ENCODE measurements around the gene VSX2. TPM values are rescaled to one million over a fixed set of nuclear protein-coding genes. Genes with fewer than 3 reads are reported as not detected.

Gene VSX2
- not detected for total RNA-seq
- polyA plus RNA-seq: not detected
- not detected for total RNA-seq

GRCh38 chr14:74238974-74239847 lies at the start of gene VSX2:
TSS of gene VSX2 (plus strand) at chr14:74239449. CDS start at chr14:74239562, 113 bp downstream.
- H3K36me3 ChIP-seq (ENCODE audit: control insufficient read depth in 2 of 3, insufficient read depth in 3 of 3, low read length in 3 of 3): no peaks in the 10 kb centered on the region
- DNase-seq (no peak), ATAC-seq (no peak)
- Mint-ChIP-seq H3K4me1 (peaks cover 12 to 27% (median 21%) of the 10 kb centered on the region in 7 donors), H3K27ac (no peak within 1 kb of the TSS), H3K36me3 (no peaks in the 10 kb centered on the region), H3K9me3 (peaks cover 0 to 4% (median 0%) of the 10 kb centered on the region in 11 donors), H3K27me3 (peaks cover 56 to 81% (median 74%) of the 10 kb centered on the region in 5 donors), H3K4me3 (peak within 1 kb of the TSS in 9 of 10 donors; percentile 23 to 81 (median 65))
- peaks cover 3 to 18% of the 10 kb centered on the region in 2 donors for H3K4me1 ChIP-seq (ENCODE audit: control insufficient read depth in 2 of 2, insufficient read depth in 2 of 2, low read length in 2 of 2)
- H3K27me3 ChIP-seq (ENCODE audit: control insufficient read depth in 2 of 2, insufficient read depth in 2 of 2, low read length in 2 of 2): peaks cover 11 to 28% of the 10 kb centered on the region in 2 donors
- no peak within 1 kb of the TSS for H3K4me3 ChIP-seq (ENCODE audit: low read length)
- ChIA-PET CTCF (interaction anchor here (1.3 to 1.5 kb wide), 2 partner anchors 13 to 14 kb away, joined by 3 read pairs; no protein-coding TSS in a partner anchor), POLR2A (no interaction called here)
- H3K9me3 ChIP-seq (ENCODE audit: control insufficient read depth in 2 of 3, low read length in 3 of 3): no peaks in the 10 kb centered on the region
- H3K27ac ChIP-seq (ENCODE audit: low read depth, low read length): no peak within 1 kb of the TSS
- intact Hi-C loops (cut with micrococcal nuclease): no loop called here

- H3K4me1 ChIP-seq (ENCODE audit: control insufficient read depth in 2 of 2, insufficient read depth in 2 of 2, low read length in 2 of 2): no peaks in the 10 kb centered on the region
- CTCF ChIA-PET: no interaction called here
- intact Hi-C loops (cut with micrococcal nuclease): no loop called here
- H3K36me3 Mint-ChIP-seq: peaks cover 0 to 22% (median 7%) of the 10 kb centered on the region in 5 donors
- H3K27me3 Mint-ChIP-seq: no peaks in the 10 kb centered on the region
- no peak overlapping the region for H3K4me3 ChIP-seq (ENCODE audit: low read length)
- H3K4me3 Mint-ChIP-seq: no peak overlapping the region
- POLR2A ChIA-PET: no interaction called here
- no peaks in the 10 kb centered on the region for H3K36me3 ChIP-seq (ENCODE audit: control insufficient read depth in 2 of 3, insufficient read depth in 3 of 3, low read length in 3 of 3)
- H3K9me3 Mint-ChIP-seq: peaks cover 0 to 3% (median 0%) of the 10 kb centered on the region in 11 donors
- no peaks in the 10 kb centered on the region for H3K27me3 ChIP-seq (ENCODE audit: control insufficient read depth in 2 of 2, insufficient read depth in 2 of 2, low read length in 2 of 2)
- no peaks in the 10 kb centered on the region for H3K9me3 ChIP-seq (ENCODE audit: control insufficient read depth in 2 of 3, low read length in 3 of 3)
- H3K27ac Mint-ChIP-seq: no peak overlapping the region
- peaks cover 0 to 4% (median 0%) of the 10 kb centered on the region in 7 donors for H3K4me1 Mint-ChIP-seq
- no peak overlapping the region for H3K27ac ChIP-seq (ENCODE audit: low read depth, low read length)
- no peak for DNase-seq
- ATAC-seq: no peak
Observed at GRCh38 chr14:74190927-74191575, 48.2 kb upstream of the VSX2 start.

GRCh38 chr14:74194506-74195274 lies 44.6 kb upstream of the VSX2 start:
- peaks cover 0 to 3% (median 0%) of the 10 kb centered on the region in 11 donors for H3K9me3 Mint-ChIP-seq
- no peak for DNase-seq
- no peaks in the 10 kb centered on the region for H3K9me3 ChIP-seq (ENCODE audit: control insufficient read depth in 2 of 3, low read length in 3 of 3)
- H3K4me3 ChIP-seq (ENCODE audit: low read length): no peak overlapping the region
- intact Hi-C loops (cut with micrococcal nuclease): no loop called here
- H3K36me3 ChIP-seq (ENCODE audit: control insufficient read depth in 2 of 3, insufficient read depth in 3 of 3, low read length in 3 of 3): peaks cover 0 to 16% (median 10%) of the 10 kb centered on the region in 3 experiments
- no peak overlapping the region for H3K27ac ChIP-seq (ENCODE audit: low read depth, low read length)
- H3K36me3 Mint-ChIP-seq: peaks cover 0 to 43% (median 8%) of the 10 kb centered on the region in 5 donors
- no peak overlapping the region for H3K4me3 Mint-ChIP-seq
- H3K4me1 ChIP-seq (ENCODE audit: control insufficient read depth in 2 of 2, insufficient read depth in 2 of 2, low read length in 2 of 2): no peaks in the 10 kb centered on the region
- ChIA-PET POLR2A (no interaction called here), CTCF (no interaction called here)
- peaks cover 0 to 3% (median 0%) of the 10 kb centered on the region in 7 donors for H3K4me1 Mint-ChIP-seq
- H3K27me3 ChIP-seq (ENCODE audit: control insufficient read depth in 2 of 2, insufficient read depth in 2 of 2, low read length in 2 of 2): no peaks in the 10 kb centered on the region
- no peaks in the 10 kb centered on the region for H3K27me3 Mint-ChIP-seq
- ATAC-seq: no peak
- H3K27ac Mint-ChIP-seq: no peak overlapping the region

- H3K36me3 Mint-ChIP-seq: peaks cover 0 to 44% (median 11%) of the 10 kb centered on the region in 5 donors
- DNase-seq: no peak
- H3K36me3 ChIP-seq (ENCODE audit: control insufficient read depth in 2 of 3, insufficient read depth in 3 of 3, low read length in 3 of 3): peaks cover 0 to 20% (median 10%) of the 10 kb centered on the region in 3 experiments
- no peak for ATAC-seq
- H3K27me3 ChIP-seq (ENCODE audit: control insufficient read depth in 2 of 2, insufficient read depth in 2 of 2, low read length in 2 of 2): no peaks in the 10 kb centered on the region
- no peak overlapping the region for H3K27ac ChIP-seq (ENCODE audit: low read depth, low read length)
- CTCF ChIA-PET: no interaction called here
- H3K9me3 Mint-ChIP-seq: peaks cover 0 to 2% (median 0%) of the 10 kb centered on the region in 11 donors
- H3K4me1 Mint-ChIP-seq: peaks cover 0 to 3% (median 0%) of the 10 kb centered on the region in 7 donors
- intact Hi-C loops (cut with micrococcal nuclease): no loop called here
- H3K4me1 ChIP-seq (ENCODE audit: control insufficient read depth in 2 of 2, insufficient read depth in 2 of 2, low read length in 2 of 2): no peaks in the 10 kb centered on the region
- H3K9me3 ChIP-seq (ENCODE audit: control insufficient read depth in 2 of 3, low read length in 3 of 3): no peaks in the 10 kb centered on the region
- H3K4me3 Mint-ChIP-seq: no peak overlapping the region
- H3K4me3 ChIP-seq (ENCODE audit: low read length): no peak overlapping the region
- H3K27ac Mint-ChIP-seq: no peak overlapping the region
- H3K27me3 Mint-ChIP-seq: no peaks in the 10 kb centered on the region
- POLR2A ChIA-PET: interaction anchor here (0.7 to 0.9 kb wide), 2 partner anchors 113 to 1882 kb away, joined by 3 read pairs; no protein-coding TSS in a partner anchor
Observed at GRCh38 chr14:74195623-74196022, 43.6 kb upstream of the VSX2 start.

GRCh38 chr14:74198441-74199234 lies 40.6 kb upstream of the VSX2 start:
- Mint-ChIP-seq H3K36me3 (peaks cover 0 to 50% (median 10%) of the 10 kb centered on the region in 5 donors), H3K4me1 (peaks cover 0 to 3% (median 0%) of the 10 kb centered on the region in 7 donors), H3K9me3 (peaks cover 0 to 2% (median 0%) of the 10 kb centered on the region in 11 donors), H3K27me3 (no peaks in the 10 kb centered on the region), H3K4me3 (no peak overlapping the region), H3K27ac (no peak overlapping the region)
- H3K4me3 ChIP-seq (ENCODE audit: low read length): no peak overlapping the region
- H3K36me3 ChIP-seq (ENCODE audit: control insufficient read depth in 2 of 3, insufficient read depth in 3 of 3, low read length in 3 of 3): peaks cover 0 to 35% (median 10%) of the 10 kb centered on the region in 3 experiments
- ATAC-seq: no peak
- no peak for DNase-seq
- intact Hi-C loops (cut with micrococcal nuclease): no loop called here
- H3K27ac ChIP-seq (ENCODE audit: low read depth, low read length): no peak overlapping the region
- H3K4me1 ChIP-seq (ENCODE audit: control insufficient read depth in 2 of 2, insufficient read depth in 2 of 2, low read length in 2 of 2): no peaks in the 10 kb centered on the region
- ChIA-PET POLR2A (no interaction called here), CTCF (no interaction called here)
- H3K27me3 ChIP-seq (ENCODE audit: control insufficient read depth in 2 of 2, insufficient read depth in 2 of 2, low read length in 2 of 2): no peaks in the 10 kb centered on the region
- no peaks in the 10 kb centered on the region for H3K9me3 ChIP-seq (ENCODE audit: control insufficient read depth in 2 of 3, low read length in 3 of 3)

GRCh38 chr14:74202113-74202512 lies 37.1 kb upstream of the VSX2 start:
- no peaks in the 10 kb centered on the region for H3K4me1 ChIP-seq (ENCODE audit: control insufficient read depth in 2 of 2, insufficient read depth in 2 of 2, low read length in 2 of 2)
- POLR2A ChIA-PET: no interaction called here
- peaks cover 0 to 3% (median 0%) of the 10 kb centered on the region in 7 donors for H3K4me1 Mint-ChIP-seq
- CTCF ChIA-PET: no interaction called here
- H3K9me3 ChIP-seq (ENCODE audit: control insufficient read depth in 2 of 3, low read length in 3 of 3): no peaks in the 10 kb centered on the region
- H3K36me3 Mint-ChIP-seq: peaks cover 0 to 55% (median 10%) of the 10 kb centered on the region in 5 donors
- no peak for DNase-seq
- ATAC-seq: no peak
- H3K27me3 Mint-ChIP-seq: no peaks in the 10 kb centered on the region
- no peak overlapping the region for H3K27ac ChIP-seq (ENCODE audit: low read depth, low read length)
- H3K4me3 Mint-ChIP-seq: no peak overlapping the region
- no peaks in the 10 kb centered on the region for H3K9me3 Mint-ChIP-seq
- peaks cover 0 to 37% (median 10%) of the 10 kb centered on the region in 3 experiments for H3K36me3 ChIP-seq (ENCODE audit: control insufficient read depth in 2 of 3, insufficient read depth in 3 of 3, low read length in 3 of 3)
- H3K27me3 ChIP-seq (ENCODE audit: control insufficient read depth in 2 of 2, insufficient read depth in 2 of 2, low read length in 2 of 2): no peaks in the 10 kb centered on the region
- no peak overlapping the region for H3K4me3 ChIP-seq (ENCODE audit: low read length)
- intact Hi-C loops (cut with micrococcal nuclease): no loop called here
- no peak overlapping the region for H3K27ac Mint-ChIP-seq
